ENCODE measurements around the gene ZNF425.

DNA sequence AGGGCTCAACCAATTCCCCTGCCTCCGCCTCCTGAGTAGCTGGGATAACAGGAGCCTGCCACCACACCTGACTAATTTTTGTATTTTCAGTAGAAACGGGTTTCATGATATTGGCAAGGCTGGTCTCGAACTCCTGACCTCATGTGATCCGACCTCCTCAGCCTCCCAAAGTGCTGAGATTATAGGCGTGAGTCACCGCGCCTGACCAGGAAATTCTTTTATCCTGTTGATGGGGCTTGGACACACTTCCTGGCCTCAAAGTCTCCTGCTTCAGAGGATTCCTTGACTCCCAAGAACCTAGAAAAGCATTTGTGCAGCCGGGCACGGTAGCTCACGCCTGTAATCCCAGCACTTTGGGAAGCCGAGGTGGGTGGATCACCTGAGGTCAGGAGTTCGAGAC lies 16.2 kb downstream of the ZNF425 start:
- TF ChIP-seq, protein P1, sequence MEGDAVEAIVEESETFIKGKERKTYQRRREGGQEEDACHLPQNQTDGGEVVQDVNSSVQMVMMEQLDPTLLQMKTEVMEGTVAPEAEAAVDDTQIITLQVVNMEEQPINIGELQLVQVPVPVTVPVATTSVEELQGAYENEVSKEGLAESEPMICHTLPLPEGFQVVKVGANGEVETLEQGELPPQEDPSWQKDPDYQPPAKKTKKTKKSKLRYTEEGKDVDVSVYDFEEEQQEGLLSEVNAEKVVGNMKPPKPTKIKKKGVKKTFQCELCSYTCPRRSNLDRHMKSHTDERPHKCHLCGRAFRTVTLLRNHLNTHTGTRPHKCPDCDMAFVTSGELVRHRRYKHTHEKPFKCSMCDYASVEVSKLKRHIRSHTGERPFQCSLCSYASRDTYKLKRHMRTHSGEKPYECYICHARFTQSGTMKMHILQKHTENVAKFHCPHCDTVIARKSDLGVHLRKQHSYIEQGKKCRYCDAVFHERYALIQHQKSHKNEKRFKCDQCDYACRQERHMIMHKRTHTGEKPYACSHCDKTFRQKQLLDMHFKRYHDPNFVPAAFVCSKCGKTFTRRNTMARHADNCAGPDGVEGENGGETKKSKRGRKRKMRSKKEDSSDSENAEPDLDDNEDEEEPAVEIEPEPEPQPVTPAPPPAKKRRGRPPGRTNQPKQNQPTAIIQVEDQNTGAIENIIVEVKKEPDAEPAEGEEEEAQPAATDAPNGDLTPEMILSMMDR (IDR thresholded peaks at IDR 0.05): no peak
- TF ChIP-seq EZH2phosphoT487 (IDR thresholded peaks at IDR 0.05): no peak
- TF ChIP-seq EZH2 (IDR thresholded peaks at IDR 0.05): no peak
